Stimulated activated CD4-positive, alpha-beta T cell treated with anti-CD3 and anti-CD28 coated beads, Interleukin-12 subunit alpha, Interleukin-12 subunit beta, amount 100 ng/mL, for 24 hours (primary cell): Measurements from ENCODE around the gene CBR1.

ENCODE experiments used
- DNase-seq, 2 experiments: peaks; one replicate each; pipeline ENCODE4 v3.0.0-alpha.2; 2020; ENCODE audit warnings: low read depth in 2 of 2

CBR1 gene

GRCh38 chr21:36115138-36115730 is 45.4 kb downstream of the CBR1 start:
- DNase-seq: no peak

DNA sequence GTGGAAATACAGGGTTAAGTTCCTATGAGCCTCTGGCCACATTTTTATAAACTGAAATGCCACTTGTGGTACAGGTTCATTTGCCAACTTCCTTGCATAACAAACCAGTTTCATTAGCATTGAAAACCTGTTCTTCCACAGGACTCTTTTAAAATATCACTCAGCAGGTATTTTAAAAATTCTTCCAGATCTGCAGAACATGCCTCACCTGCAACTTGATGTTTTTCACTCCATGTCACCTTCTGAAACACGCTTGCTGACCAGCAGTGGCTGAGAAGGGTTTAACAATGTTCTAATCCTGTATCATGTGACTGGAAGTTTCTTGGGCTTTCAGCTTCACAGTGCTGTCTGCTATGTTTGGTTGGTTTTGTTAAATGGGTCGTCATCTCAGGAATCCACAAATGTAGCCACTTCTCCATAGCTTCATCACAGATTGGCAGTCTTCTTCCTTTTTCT is 47.5 kb downstream of the CBR1 start:
- no peak for DNase-seq

DNA sequence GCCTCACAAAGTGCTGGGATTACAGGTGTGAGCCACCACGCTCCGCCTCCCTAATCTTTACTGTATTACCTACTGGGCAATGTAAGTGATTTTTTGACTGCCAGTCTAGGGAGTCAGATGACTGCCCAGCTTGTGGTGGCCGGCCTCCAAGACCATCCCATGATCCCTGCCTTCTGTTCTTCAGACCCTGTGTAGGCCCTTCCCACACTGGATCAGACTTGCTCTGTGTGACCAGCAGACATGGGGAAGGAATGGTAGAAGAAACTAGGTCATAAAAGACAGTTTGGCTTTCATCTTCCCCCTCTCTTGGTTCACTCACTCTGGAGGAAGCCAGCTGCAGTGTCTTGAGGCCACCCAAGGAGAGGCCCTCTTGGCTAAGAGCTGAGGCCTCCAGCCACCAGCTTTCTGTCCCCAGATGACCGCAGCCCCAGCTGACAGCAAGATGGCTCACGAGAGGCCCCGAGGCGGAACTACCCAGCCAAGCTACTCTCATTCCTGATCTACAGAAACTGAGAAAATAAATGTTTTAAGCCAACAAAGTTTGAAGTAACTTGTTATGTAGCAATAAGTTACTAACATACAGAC is 50.6 kb downstream of the CBR1 start:
- DNase-seq: no peak
